B cell (primary cell): ENCODE measurements around the gene EPHA10. TPM values are rescaled to one million over a fixed set of nuclear protein-coding genes. Genes with fewer than 3 reads are reported as not detected.

Source experiments
- ATAC-seq: fragments of 200-7000 bp; cut with Tn5 transposase; one replicate; pipeline ENCODE4 v1.10.0; 2021; ENCODE audit warnings: low read depth, mild to moderate bottlenecking, moderate number of reproducible peaks, moderate library complexity
- CTCF ChIA-PET: fragments of 350-600 bp; sonication (Branson Sonifier 250); formaldehyde crosslinking; loops from one replicate; lab custom pipeline; 2021; ENCODE audit warnings: antibody characterized with exemption, inconsistent platforms; lab: Charles Lee
- POLR2A ChIA-PET: fragments of 350-600 bp; sonication (Branson Sonifier 250); formaldehyde crosslinking; loops from one replicate; lab custom pipeline; 2021; ENCODE audit warnings: antibody characterized with exemption; lab: Charles Lee
- DNase-seq: peaks from one replicate; pipeline ENCODE4 v3.0.0; 2013
- H2AFZ ChIP-seq: 2 replicates; pipeline ENCODE4 v1.6.1; 2012; ENCODE audit warnings: mild to moderate bottlenecking, low read depth, low read length; ENCODE audit not compliant: insufficient read depth, poor library complexity, severe bottlenecking
- H3K27ac ChIP-seq, 2 donors: 1 replicate in 1 of 2; 2 replicates in 1 of 2; pipeline ENCODE4 v1.5.1; 2012 to 2013; ENCODE audit warnings: low read length in 2 of 2, mild to moderate bottlenecking in 2 of 2, moderate library complexity in 1 of 2
- H3K27me3 ChIP-seq, 4 experiments: fragments of 200-600 bp in 1 of 4; sonication (generic) in 1 of 4; replicated peaks in 1 of 4; 1 replicate in 2 of 4; 2 replicates in 2 of 4; pipeline versions ENCODE4 v1.6.1 to v1.7.0; 2013 to 2016; ENCODE audit warnings: low read length in 3 of 4, mild to moderate bottlenecking in 2 of 4, mixed read lengths in 1 of 4, moderate library complexity in 1 of 4; ENCODE audit not compliant: insufficient read depth in 4 of 4, control insufficient read depth in 3 of 4; ENCODE audit errors: control extremely low read depth in 1 of 4
- H3K36me3 ChIP-seq, 2 experiments: replicated peaks in 1 of 2; 1 replicate in 1 of 2; 2 replicates in 1 of 2; pipeline versions ENCODE4 v1.6.1 to v1.7.1; 2013; ENCODE audit warnings: low read length in 1 of 2; ENCODE audit not compliant: insufficient read depth in 2 of 2, control insufficient read depth in 1 of 2; ENCODE audit errors: control extremely low read depth in 1 of 2, extremely low read depth in 1 of 2
- H3K4me1 ChIP-seq, 2 donors: fragments of 200-600 bp in 1 of 2; sonication (generic) in 1 of 2; 1 replicate in 1 of 2; 2 replicates in 1 of 2; pipeline versions ENCODE4 v1.5.1 to v1.6.1; 2013 to 2017; ENCODE audit warnings: low read length in 2 of 2; ENCODE audit not compliant: control insufficient read depth in 2 of 2, insufficient read depth in 2 of 2
- H3K4me2 ChIP-seq: replicated peaks from 2 replicates; pipeline ENCODE3; 2012; ENCODE audit warnings: mild to moderate bottlenecking, low read depth, low read length; ENCODE audit not compliant: poor library complexity, severe bottlenecking
- H3K4me3 ChIP-seq, 5 experiments: fragments of 200-600 bp in 1 of 5; sonication (generic) in 1 of 5; 1 replicate in 3 of 5; 2 replicates in 2 of 5; pipeline versions ENCODE4 v1.5.1 to v1.7.0; 2011 to 2016; ENCODE audit warnings: low read length in 4 of 5, mild to moderate bottlenecking in 4 of 5, low read depth in 2 of 5, control low read depth in 1 of 5, moderate library complexity in 1 of 5; ENCODE audit not compliant: insufficient read depth in 1 of 5; ENCODE audit errors: control extremely low read depth in 1 of 5, extremely low read depth in 1 of 5
- H3K79me2 ChIP-seq: fragments of 200-600 bp; sonication (generic); one replicate; pipeline ENCODE4 v1.6.0; 2016; ENCODE audit warnings: low read length; ENCODE audit not compliant: control insufficient read depth, insufficient read depth
- H3K9ac ChIP-seq: fragments of 200-600 bp; sonication (generic); 2 replicates; pipeline ENCODE4 v1.6.1; 2017; ENCODE audit warnings: mild to moderate bottlenecking, low read length, moderate library complexity
- H3K9me3 ChIP-seq, 3 donors: one replicate each; pipeline versions ENCODE4 v1.6.1 to v1.7.1; 2013; ENCODE audit warnings: low read length in 2 of 3; ENCODE audit not compliant: control insufficient read depth in 2 of 3, insufficient read depth in 1 of 3; ENCODE audit errors: control extremely low read depth in 1 of 3
- H4K20me1 ChIP-seq: 2 replicates; pipeline ENCODE4 v1.6.0; 2012; ENCODE audit warnings: mild to moderate bottlenecking, low read length; ENCODE audit not compliant: insufficient read depth, control insufficient read depth, poor library complexity, severe bottlenecking
- H3K27ac Mint-ChIP-seq: one replicate; pipeline ENCODE4 v1.8.0; 2021; ENCODE audit warnings: mixed read lengths
- H3K27me3 Mint-ChIP-seq: one replicate; pipeline ENCODE4 v1.8.0; 2021; ENCODE audit warnings: mixed read lengths
- H3K4me1 Mint-ChIP-seq: one replicate; pipeline ENCODE4 v1.8.0; 2021; ENCODE audit warnings: mixed read lengths
- H3K4me3 Mint-ChIP-seq: one replicate; pipeline ENCODE4 v1.8.0; 2021; ENCODE audit warnings: mixed read lengths
- H3K9me3 Mint-ChIP-seq: one replicate; pipeline ENCODE4 v1.8.0; 2022; ENCODE audit warnings: mixed read lengths; ENCODE audit not compliant: insufficient read depth
- EZH2 ChIP-seq: IDR thresholded peaks from 2 replicates; pipeline ENCODE4 v1.6.1; 2012; ENCODE audit warnings: borderline replicate concordance, low read depth, mild to moderate bottlenecking, moderate library complexity, low read length; ENCODE audit not compliant: insufficient read depth, poor library complexity, severe bottlenecking
- WGBS: methylation state at CpG from one replicate; pipeline ENCODE4 v1.1.5; 2013; ENCODE audit warnings: missing lambda C conversion rate; ENCODE audit not compliant: insufficient coverage; 5-methylcytosine and 5-hydroxymethylcytosine counted together
- intact Hi-C: fragments of 100-400 bp; cut with micrococcal nuclease; formaldehyde crosslinking; loops from one replicate; pipeline ENCODE4 v1.10.0; 2022
- polyA plus RNA-seq: library from polyadenylated mRNA; depleted of rRNA; stranded (reverse); fragments of >200 nt; gene quantifications from 2 replicates; pipeline ENCODE4 v1.2.3, GENCODE V29; 2012
- small RNA-seq: library from RNA; depleted of rRNA; stranded (forward); fragments of <200 nt; gene quantifications from one replicate; pipeline ENCODE3, GENCODE V24; 2012; ENCODE audit warnings: low replicate concordance, low read depth; ENCODE audit not compliant: insufficient read length
- total RNA-seq, 2 donors: library from RNA; stranded (reverse); fragments of 120-200 nt in 1 of 2; gene quantifications; 1 replicate in 1 of 2; 2 replicates in 1 of 2; pipeline versions ENCODE4 v1.2.3 to v1.2.4, GENCODE V29; 2013 to 2022
- TF ChIP-seq, protein P1 (sequence below): fragments of 200-600 bp; IDR thresholded peaks from one replicate; pipeline ENCODE4 v1.8.0; 2022; ENCODE audit warnings: antibody characterized with exemption, mild to moderate bottlenecking

Gene EPHA10
- total and polyA plus RNA-seq, 2 donors (not counting 1 experiment from before 2014, with no cell fraction given) = 0.39 to 0.94 TPM

DNA sequence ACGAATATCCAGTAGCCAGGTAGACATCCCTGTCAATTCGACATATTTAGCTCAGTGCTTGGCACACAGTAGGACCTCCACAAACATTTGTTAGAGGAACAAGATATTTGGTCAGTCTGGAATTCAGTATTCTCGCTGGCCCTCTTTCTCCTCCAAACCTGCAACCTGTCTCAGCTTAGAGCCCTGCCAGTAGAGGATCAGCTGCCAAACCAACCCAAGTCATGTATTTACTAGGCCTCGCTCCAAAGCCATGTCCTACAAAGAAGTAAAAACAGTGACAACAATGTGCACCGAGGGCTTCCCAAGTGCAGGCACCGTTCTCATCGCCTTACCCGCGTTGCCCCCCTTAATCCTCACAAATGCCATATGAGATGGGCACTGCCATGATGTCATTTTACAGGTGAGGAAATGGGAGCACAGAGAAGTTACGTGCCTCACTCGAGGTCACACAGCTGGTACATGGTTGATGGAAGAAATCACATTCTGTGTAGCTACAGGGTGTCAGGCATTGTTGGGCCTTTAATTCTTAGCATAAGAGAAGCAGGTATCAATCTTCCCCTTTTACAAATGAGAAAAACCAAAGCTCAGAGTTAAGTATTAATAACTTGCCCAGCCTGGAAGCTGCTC, 98.6 kb downstream of the EPHA10 start:
- Histone ChIP-seq H3K9ac (no peak overlapping the region), H3K4me2 (no peak overlapping the region), H3K27ac (no peak overlapping the region), H3K79me2 (no peaks in the 10 kb centered on the region), H2AFZ (no peak overlapping the region), H3K27me3 (peaks cover 0 to 12% (median 0%) of the 10 kb centered on the region in 4 experiments), H3K4me1 (no peaks in the 10 kb centered on the region), H3K9me3 (no peaks in the 10 kb centered on the region), H4K20me1 (no peaks in the 10 kb centered on the region), H3K4me3 (no peak overlapping the region), H3K36me3 (no peaks in the 10 kb centered on the region)
- Mint-ChIP-seq H3K4me3 (no peak overlapping the region), H3K4me1 (no peaks in the 10 kb centered on the region), H3K9me3 (no peaks in the 10 kb centered on the region), H3K27me3 (peaks cover 3% of the 10 kb centered on the region), H3K27ac (no peak overlapping the region)
- DNase-seq (no peak), ATAC-seq (no peak)
- POLR2A ChIA-PET = no interaction called here
- intact Hi-C loops = no loop called here
- TF ChIP-seq, protein P1, sequence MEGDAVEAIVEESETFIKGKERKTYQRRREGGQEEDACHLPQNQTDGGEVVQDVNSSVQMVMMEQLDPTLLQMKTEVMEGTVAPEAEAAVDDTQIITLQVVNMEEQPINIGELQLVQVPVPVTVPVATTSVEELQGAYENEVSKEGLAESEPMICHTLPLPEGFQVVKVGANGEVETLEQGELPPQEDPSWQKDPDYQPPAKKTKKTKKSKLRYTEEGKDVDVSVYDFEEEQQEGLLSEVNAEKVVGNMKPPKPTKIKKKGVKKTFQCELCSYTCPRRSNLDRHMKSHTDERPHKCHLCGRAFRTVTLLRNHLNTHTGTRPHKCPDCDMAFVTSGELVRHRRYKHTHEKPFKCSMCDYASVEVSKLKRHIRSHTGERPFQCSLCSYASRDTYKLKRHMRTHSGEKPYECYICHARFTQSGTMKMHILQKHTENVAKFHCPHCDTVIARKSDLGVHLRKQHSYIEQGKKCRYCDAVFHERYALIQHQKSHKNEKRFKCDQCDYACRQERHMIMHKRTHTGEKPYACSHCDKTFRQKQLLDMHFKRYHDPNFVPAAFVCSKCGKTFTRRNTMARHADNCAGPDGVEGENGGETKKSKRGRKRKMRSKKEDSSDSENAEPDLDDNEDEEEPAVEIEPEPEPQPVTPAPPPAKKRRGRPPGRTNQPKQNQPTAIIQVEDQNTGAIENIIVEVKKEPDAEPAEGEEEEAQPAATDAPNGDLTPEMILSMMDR = no peak
- no peak for TF ChIP-seq EZH2
- CTCF ChIA-PET = interaction anchor here (0.8 to 1.7 kb wide), 2 partner anchors 15 to 69 kb away, joined by 3 to 6 read pairs; no protein-coding TSS in a partner anchor
- 96% methylated on average over 8 of the region's 11 CpGs for WGBS

Small RNAs within 50 kb of the gene (small RNA-seq; reads per million reads assigned to genes)
- gene RF00019 = not detected

Other genes with a start within 250 kb of the EPHA10 start
- 45.0 and 45.1 TPM in 2 replicates for gene SNIP1, start 210.8 kb downstream of the EPHA10 start, total RNA-seq
- 6.0 and 16.1 TPM in 2 replicates for gene SNIP1, start 210.8 kb downstream of the EPHA10 start, polyA plus RNA-seq
- not detected in 2 replicates for gene DNALI1, start 208.2 kb downstream of the EPHA10 start, total RNA-seq
- gene DNALI1, start 208.2 kb downstream of the EPHA10 start, polyA plus RNA-seq = not detected in 2 replicates
- 44.0 and 50.6 TPM in 2 replicates for gene GNL2, start 169.2 kb downstream of the EPHA10 start, total RNA-seq
- gene GNL2, start 169.2 kb downstream of the EPHA10 start, polyA plus RNA-seq = 15.7 and 29.8 TPM in 2 replicates
- not detected in 2 replicates for gene RSPO1, start 130.2 kb downstream of the EPHA10 start, total RNA-seq
- gene RSPO1, start 130.2 kb downstream of the EPHA10 start, polyA plus RNA-seq = not detected in 2 replicates
- gene CDCA8, start 72.6 kb downstream of the EPHA10 start, total RNA-seq = 1.3 and 1.5 TPM in 2 replicates
- 1.4 and 1.6 TPM in 2 replicates for gene CDCA8, start 72.6 kb downstream of the EPHA10 start, polyA plus RNA-seq
- 6.6 and 7.8 TPM in 2 replicates for gene MANEAL, start 28.7 kb upstream of the EPHA10 start, total RNA-seq
- gene MANEAL, start 28.7 kb upstream of the EPHA10 start, polyA plus RNA-seq = 1.1 and 3.1 TPM in 2 replicates
- gene C1orf122, start 42.7 kb upstream of the EPHA10 start, total RNA-seq = 15.7 and 16.9 TPM in 2 replicates
- 10.7 and 15.7 TPM in 2 replicates for gene C1orf122, start 42.7 kb upstream of the EPHA10 start, polyA plus RNA-seq
- gene YRDC, start 43.1 kb upstream of the EPHA10 start, total RNA-seq = 12.5 and 14.0 TPM in 2 replicates
- 16.7 and 17.1 TPM in 2 replicates for gene YRDC, start 43.1 kb upstream of the EPHA10 start, polyA plus RNA-seq
- gene MTF1, start 94.5 kb upstream of the EPHA10 start, total RNA-seq = 34.6 and 36.7 TPM in 2 replicates
- gene MTF1, start 94.5 kb upstream of the EPHA10 start, polyA plus RNA-seq = 5.2 and 6.2 TPM in 2 replicates
- gene INPP5B, start 181.9 kb upstream of the EPHA10 start, total RNA-seq = 63.3 and 66.9 TPM in 2 replicates
- 27.9 and 45.4 TPM in 2 replicates for gene INPP5B, start 181.9 kb upstream of the EPHA10 start, polyA plus RNA-seq
- gene SF3A3, start 224.9 kb upstream of the EPHA10 start, total RNA-seq = 65.2 and 66.7 TPM in 2 replicates
- gene SF3A3, start 224.9 kb upstream of the EPHA10 start, polyA plus RNA-seq = 18.4 and 20.2 TPM in 2 replicates
- 2.2 TPM in 2 replicates for gene FHL3, start 240.4 kb upstream of the EPHA10 start, total RNA-seq
- 0.15 and 0.94 TPM in 2 replicates for gene FHL3, start 240.4 kb upstream of the EPHA10 start, polyA plus RNA-seq
- gene UTP11, start 247.6 kb upstream of the EPHA10 start, total RNA-seq = 16.4 and 16.8 TPM in 2 replicates
- gene UTP11, start 247.6 kb upstream of the EPHA10 start, polyA plus RNA-seq = 6.0 and 10.4 TPM in 2 replicates